Hepatocyte (in vitro differentiated cells): ENCODE data around the gene BLTP3B.

Experiments
- EZH2 ChIP-seq: fragments of 200-600 bp; sonication (generic); IDR thresholded peaks from 2 replicates; pipeline ENCODE4 v1.6.1; 2016; ENCODE audit warnings: antibody characterized with exemption, mild to moderate bottlenecking, borderline replicate concordance
- TF ChIP-seq, protein P1 (sequence below): fragments of 200-600 bp; sonication (generic); IDR thresholded peaks from 2 replicates; pipeline ENCODE4 v1.5.1; 2016; ENCODE audit warnings: antibody characterized with exemption, mild to moderate bottlenecking; ENCODE audit not compliant: poor library complexity

DNA sequence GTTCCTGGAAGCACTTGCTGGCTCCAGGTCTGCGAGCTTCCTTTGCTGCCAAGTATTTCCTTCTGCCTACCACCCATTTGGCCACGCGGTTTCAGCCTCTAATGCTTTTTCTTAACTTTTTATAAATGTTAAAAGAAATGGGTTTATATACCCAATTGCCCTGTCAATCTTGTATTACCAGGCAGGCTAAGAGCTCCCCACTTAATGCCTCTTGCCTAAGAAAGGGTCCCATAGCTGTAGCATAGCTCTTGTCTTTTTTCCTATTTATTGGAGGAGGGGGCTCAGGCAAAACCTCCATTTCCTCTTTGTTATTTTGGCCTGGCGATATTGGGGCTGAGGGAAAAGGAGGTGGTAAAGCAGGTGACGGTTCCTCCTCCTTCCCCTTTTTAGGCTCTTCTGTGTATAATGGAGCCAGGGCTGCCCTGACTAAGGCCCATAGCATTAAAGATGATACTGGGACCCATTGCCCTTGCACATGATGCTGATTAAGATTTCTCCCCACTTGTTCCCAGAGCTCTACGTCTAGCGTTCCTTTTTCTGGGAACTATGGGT is 21.6 kb upstream of the BLTP3B start:
- TF ChIP-seq, protein P1, sequence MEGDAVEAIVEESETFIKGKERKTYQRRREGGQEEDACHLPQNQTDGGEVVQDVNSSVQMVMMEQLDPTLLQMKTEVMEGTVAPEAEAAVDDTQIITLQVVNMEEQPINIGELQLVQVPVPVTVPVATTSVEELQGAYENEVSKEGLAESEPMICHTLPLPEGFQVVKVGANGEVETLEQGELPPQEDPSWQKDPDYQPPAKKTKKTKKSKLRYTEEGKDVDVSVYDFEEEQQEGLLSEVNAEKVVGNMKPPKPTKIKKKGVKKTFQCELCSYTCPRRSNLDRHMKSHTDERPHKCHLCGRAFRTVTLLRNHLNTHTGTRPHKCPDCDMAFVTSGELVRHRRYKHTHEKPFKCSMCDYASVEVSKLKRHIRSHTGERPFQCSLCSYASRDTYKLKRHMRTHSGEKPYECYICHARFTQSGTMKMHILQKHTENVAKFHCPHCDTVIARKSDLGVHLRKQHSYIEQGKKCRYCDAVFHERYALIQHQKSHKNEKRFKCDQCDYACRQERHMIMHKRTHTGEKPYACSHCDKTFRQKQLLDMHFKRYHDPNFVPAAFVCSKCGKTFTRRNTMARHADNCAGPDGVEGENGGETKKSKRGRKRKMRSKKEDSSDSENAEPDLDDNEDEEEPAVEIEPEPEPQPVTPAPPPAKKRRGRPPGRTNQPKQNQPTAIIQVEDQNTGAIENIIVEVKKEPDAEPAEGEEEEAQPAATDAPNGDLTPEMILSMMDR, result no peak
- no peak for TF ChIP-seq EZH2
